DMS153 treated with DMSO at 0.1 percent for 48 hours (cell line): ENCODE measurements around the gene CASS4.

Experiments used
- DNase-seq: peaks from one replicate; lab custom pipeline; 2025; ENCODE audit not compliant: unreplicated experiment; lab: John Stamatoyannopoulos, UW

The CASS4 gene

GRCh38 chr20:56501116-56501515, 89.1 kb downstream of the CASS4 start:
- DNase-seq, result no peak

- DNase-seq, result no peak
These were observed 91.9 kb downstream of the CASS4 start for GRCh38 chr20:56503916-56504315.

- DNase-seq, result no peak
These were observed 92.4 kb downstream of the CASS4 start for GRCh38 chr20:56504373-56505005.

GRCh38 chr20:56506103-56506502, 94.0 kb downstream of the CASS4 start:
- DNase-seq, result no peak
